Gastrocnemius medialis (tissue), 4 donors: ENCODE data around the gene RAD9A. TPM values are rescaled to one million over a fixed set of nuclear protein-coding genes. Genes with fewer than 3 reads are reported as not detected.
A peak's percentile ranks its signal among the peaks of the same experiment; 100 is the strongest.

Source experiments
- ATAC-seq, 2 donors: fragments of 150-250 bp; one replicate each; pipeline ENCODE4 v1.9.1; 2016
- DNase-seq, 2 donors: peaks; one replicate each; pipeline ENCODE4 v3.0.0-alpha.2; 2019
- H3K27ac ChIP-seq, 4 donors: fragments of 200-600 bp; sonication (generic); 1 replicate in 1 of 4; 2 replicates in 3 of 4; pipeline ENCODE4 v1.5.1; 2016 to 2018; ENCODE audit warnings: mild to moderate bottlenecking in 2 of 4, moderate library complexity in 1 of 4
- H3K27me3 ChIP-seq, 3 donors: fragments of 200-600 bp; sonication (generic) in 2 of 3; 1 replicate in 1 of 3; 2 replicates in 2 of 3; pipeline versions ENCODE4 v1.5.1 to v1.6.0; 2016 to 2019; ENCODE audit warnings: mild to moderate bottlenecking in 1 of 3, moderate library complexity in 1 of 3
- H3K36me3 ChIP-seq, 2 donors: fragments of 200-600 bp; sonication (generic) in 1 of 2; one replicate each; pipeline ENCODE4 v1.5.1; 2017 to 2018
- H3K4me1 ChIP-seq, 2 donors: fragments of 200-600 bp; sonication (generic) in 1 of 2; one replicate each; pipeline ENCODE4 v1.5.1; 2016 to 2017; ENCODE audit warnings: mild to moderate bottlenecking in 2 of 2
- H3K4me3 ChIP-seq, 4 donors: fragments of 200-600 bp; sonication (generic) in 3 of 4; 1 replicate in 1 of 4; 2 replicates in 3 of 4; pipeline ENCODE4 v1.5.1; 2016 to 2019; ENCODE audit warnings: mild to moderate bottlenecking in 2 of 4
- H3K9me3 ChIP-seq, 3 donors: fragments of 200-600 bp; sonication (generic) in 2 of 3; 1 replicate in 1 of 3; 2 replicates in 2 of 3; pipeline ENCODE4 v1.5.1; 2016 to 2019
- POLR2A ChIP-seq, 2 donors: fragments of 450-650 bp; IDR thresholded peaks; one replicate each; pipeline ENCODE4 v1.6.1; 2017; ENCODE audit warnings: antibody characterized with exemption in 2 of 2, mild to moderate bottlenecking in 2 of 2, moderate library complexity in 2 of 2
- in situ Hi-C, 4 donors: fragments of 200-750 bp; cut with MboI; loops; one replicate each; pipeline versions ENCODE4 v1.15.0 to v1.8.0; 2017; ENCODE audit warnings: low sequenced_read_pairs in 4 of 4
- intact Hi-C: fragments of 100-400 bp; cut with DNase I; formaldehyde crosslinking; loops from one replicate; pipeline ENCODE4 v1.15.1; 2023; ENCODE audit warnings: low total_unique reads
- total RNA-seq, 4 donors: library from RNA; depleted of rRNA; stranded (reverse); fragments of >200 nt; gene quantifications; one replicate each; pipeline versions ENCODE4 v1.1.0 to v1.2.3, GENCODE V29; 2016
- TF ChIP-seq, protein P1 (sequence below), 5 experiments: fragments of 450-650 bp in 3 of 5; fragments of 200-600 bp in 2 of 5; sonication (generic) in 2 of 5; IDR thresholded peaks in 4 of 5; conservative IDR thresholded peaks in 1 of 5; 1 replicate in 4 of 5; 2 replicates in 1 of 5; pipeline ENCODE4 v1.5.1; 2016 to 2019; ENCODE audit warnings: antibody characterized with exemption in 5 of 5, mild to moderate bottlenecking in 3 of 5, moderate library complexity in 3 of 5

The RAD9A gene
- total RNA-seq, 4 donors from 2014 or later, result 5.2 to 14.7 (median 7.7) TPM

DNA sequence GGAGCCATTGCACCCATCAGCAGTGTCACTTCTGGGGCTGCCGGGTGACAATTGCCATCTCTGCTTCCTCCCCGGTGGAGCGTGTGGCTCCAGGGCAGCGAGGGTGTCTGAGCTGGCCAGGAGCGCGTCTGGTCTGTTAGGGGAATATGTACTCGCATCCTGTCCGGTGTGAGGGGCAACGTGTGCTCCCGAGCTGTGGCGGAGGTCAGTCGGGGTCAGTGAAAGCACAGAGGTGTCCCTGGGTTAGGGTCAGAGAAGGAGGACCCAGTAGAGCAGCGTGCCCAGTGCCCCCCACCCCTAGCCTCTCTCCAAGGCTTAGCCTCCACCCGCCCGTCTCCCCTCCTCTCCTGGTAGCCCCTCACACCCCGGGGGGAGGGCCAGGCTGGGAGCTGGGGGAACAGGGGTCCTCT, 19.9 kb upstream of the RAD9A start:
- in situ Hi-C loops, result no loop called here
- no peak for ATAC-seq
- no peak for TF ChIP-seq POLR2A (IDR thresholded peaks at IDR 0.05)
- TF ChIP-seq, protein P1, sequence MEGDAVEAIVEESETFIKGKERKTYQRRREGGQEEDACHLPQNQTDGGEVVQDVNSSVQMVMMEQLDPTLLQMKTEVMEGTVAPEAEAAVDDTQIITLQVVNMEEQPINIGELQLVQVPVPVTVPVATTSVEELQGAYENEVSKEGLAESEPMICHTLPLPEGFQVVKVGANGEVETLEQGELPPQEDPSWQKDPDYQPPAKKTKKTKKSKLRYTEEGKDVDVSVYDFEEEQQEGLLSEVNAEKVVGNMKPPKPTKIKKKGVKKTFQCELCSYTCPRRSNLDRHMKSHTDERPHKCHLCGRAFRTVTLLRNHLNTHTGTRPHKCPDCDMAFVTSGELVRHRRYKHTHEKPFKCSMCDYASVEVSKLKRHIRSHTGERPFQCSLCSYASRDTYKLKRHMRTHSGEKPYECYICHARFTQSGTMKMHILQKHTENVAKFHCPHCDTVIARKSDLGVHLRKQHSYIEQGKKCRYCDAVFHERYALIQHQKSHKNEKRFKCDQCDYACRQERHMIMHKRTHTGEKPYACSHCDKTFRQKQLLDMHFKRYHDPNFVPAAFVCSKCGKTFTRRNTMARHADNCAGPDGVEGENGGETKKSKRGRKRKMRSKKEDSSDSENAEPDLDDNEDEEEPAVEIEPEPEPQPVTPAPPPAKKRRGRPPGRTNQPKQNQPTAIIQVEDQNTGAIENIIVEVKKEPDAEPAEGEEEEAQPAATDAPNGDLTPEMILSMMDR (IDR thresholded peaks at IDR 0.05 in 4 of 5, conservative IDR thresholded peaks at IDR 0.05 in 1 of 5), result no peak
- no peaks in the 10 kb centered on the region for H3K36me3 ChIP-seq
- peaks cover 8 to 13% of the 10 kb centered on the region in 2 donors for H3K4me1 ChIP-seq
- peak overlapping the region in 2 of 4 donors; percentile 73 to 82 for H3K27ac ChIP-seq
- H3K27me3 ChIP-seq, result peaks cover 23 to 49% (median 39%) of the 10 kb centered on the region in 3 donors
- no peaks in the 10 kb centered on the region for H3K9me3 ChIP-seq
- H3K4me3 ChIP-seq, result peak overlapping the region; percentile 37 to 75 (median 60)
- intact Hi-C loops, result no loop called here
- DNase-seq, result no peak

DNA sequence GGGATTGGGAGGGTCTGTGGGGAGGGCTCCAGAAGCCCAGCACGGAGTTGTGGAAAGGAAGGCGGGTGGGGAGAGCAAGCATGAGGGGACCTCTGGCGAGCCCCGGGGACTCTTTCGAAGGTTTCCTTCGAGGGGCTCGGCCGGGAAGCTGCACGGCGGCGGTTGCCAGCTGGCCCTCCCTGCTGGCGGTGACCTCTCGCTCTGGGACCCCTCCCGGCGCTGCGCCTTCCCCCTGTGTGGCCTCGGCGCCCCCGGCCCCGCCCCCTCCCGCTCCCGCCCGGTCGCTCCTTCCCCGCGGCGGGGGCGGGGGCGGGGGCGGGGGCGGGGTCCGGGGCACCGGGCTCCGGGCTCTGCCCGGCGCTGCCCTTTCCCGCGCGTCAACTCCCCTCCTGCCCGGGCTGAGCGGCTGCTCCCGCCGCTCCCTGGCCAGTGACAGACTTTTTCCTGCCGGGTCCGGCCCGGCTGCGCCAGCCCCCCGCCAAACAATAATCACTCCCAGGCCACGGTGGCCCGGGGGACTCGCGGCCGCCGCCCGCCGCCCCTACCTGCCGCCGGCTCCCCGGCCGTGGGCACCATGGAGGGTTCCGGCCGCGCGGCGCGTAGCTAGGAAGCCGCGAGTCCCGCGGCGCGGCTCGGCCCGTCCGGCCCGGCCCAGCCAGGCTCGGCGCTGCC, 19.3 kb upstream of the RAD9A start:
- peak overlapping the region; percentile 58 to 75 (median 69) for H3K4me3 ChIP-seq
- peaks cover 23 to 45% (median 33%) of the 10 kb centered on the region in 3 donors for H3K27me3 ChIP-seq
- peak overlapping the region; percentile 73 to 82 (median 78) for H3K27ac ChIP-seq
- H3K36me3 ChIP-seq, result no peaks in the 10 kb centered on the region
- DNase-seq (no peak), ATAC-seq (no peak)
- intact Hi-C loops, result no loop called here
- H3K9me3 ChIP-seq, result no peaks in the 10 kb centered on the region
- H3K4me1 ChIP-seq, result peaks cover 8 to 13% of the 10 kb centered on the region in 2 donors
- TF ChIP-seq, protein P1 (IDR thresholded peaks at IDR 0.05 in 4 of 5, conservative IDR thresholded peaks at IDR 0.05 in 1 of 5), result no peak
- peak; percentile 31 to 42 for TF ChIP-seq POLR2A (IDR thresholded peaks at IDR 0.05)
- in situ Hi-C loops, result no loop called here

GRCh38 chr11:67372993-67373647, 18.7 kb upstream of the RAD9A start, which contains the start of gene CLCF1:
Gene CLCF1 (minus strand): TSS chr11:67373598. CDS start chr11:67373539, 59 bp downstream.
- in situ Hi-C loops, result no loop called here
- Histone ChIP-seq H3K27me3 (peaks cover 23 to 43% (median 31%) of the 10 kb centered on the region in 3 donors), H3K27ac (peak within 1 kb of the TSS; percentile 73 to 82 (median 78)), H3K4me3 (peak within 1 kb of the TSS; percentile 58 to 75 (median 69)), H3K9me3 (no peaks in the 10 kb centered on the region), H3K4me1 (peaks cover 8 to 13% of the 10 kb centered on the region in 2 donors), H3K36me3 (no peaks in the 10 kb centered on the region)
- ATAC-seq (peak; percentile 44 to 46), DNase-seq (no peak)
- intact Hi-C loops, result no loop called here
- TF ChIP-seq, protein P1 (IDR thresholded peaks at IDR 0.05 in 4 of 5, conservative IDR thresholded peaks at IDR 0.05 in 1 of 5), result no peak
- no peak for TF ChIP-seq POLR2A (IDR thresholded peaks at IDR 0.05)

DNA sequence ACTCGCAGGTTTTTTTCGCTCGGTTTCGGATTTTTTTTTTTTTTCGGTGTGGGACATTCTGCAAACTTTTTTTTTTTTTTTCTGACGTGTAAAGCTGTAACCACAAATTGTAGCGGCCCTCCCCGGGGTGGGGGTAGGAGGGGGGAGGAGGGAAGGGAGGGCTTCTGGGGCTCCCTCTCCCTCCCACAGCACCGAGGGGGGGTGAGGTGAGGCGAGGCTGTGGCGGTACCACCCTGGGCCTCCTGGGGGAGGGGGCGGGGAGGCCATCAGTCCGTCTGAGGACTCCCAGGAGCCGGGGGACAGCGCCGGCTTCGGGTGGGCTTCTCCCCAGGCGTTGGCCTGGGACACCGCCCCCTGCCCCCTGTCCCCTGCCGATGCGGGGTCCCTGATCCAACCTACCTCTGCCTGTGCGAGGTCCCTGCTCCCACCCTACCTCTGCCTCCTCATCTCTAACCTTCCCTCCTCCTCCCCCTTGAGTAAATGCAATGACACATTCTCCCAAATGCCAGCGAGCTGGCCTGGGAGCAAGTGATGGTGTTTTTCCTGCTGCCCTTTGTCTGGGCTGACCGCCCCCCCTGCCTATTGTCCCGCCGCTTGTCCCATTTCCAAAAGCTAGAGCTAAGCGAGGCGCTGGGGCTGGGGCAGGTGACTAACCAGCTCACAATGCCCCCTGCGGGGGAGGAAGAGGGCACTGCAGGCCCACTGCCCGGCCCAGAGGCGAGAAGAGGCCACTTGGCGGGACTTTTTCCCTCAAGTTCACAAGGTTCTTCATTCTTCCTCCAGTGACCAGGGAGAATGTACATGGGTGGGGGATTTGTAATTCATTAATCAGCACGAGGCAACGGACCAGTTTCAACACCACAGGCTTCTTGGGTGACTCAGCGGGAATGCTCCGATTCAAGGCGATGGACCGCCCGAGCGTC, 17.9 kb upstream of the RAD9A start:
- in situ Hi-C loops, result no loop called here
- Histone ChIP-seq H3K27me3 (peaks cover 23 to 43% (median 31%) of the 10 kb centered on the region in 3 donors), H3K4me1 (peaks cover 8 to 13% of the 10 kb centered on the region in 2 donors), H3K9me3 (no peaks in the 10 kb centered on the region), H3K36me3 (no peaks in the 10 kb centered on the region), H3K27ac (peak overlapping the region; percentile 73 to 82 (median 78)), H3K4me3 (peak overlapping the region; percentile 58 to 75 (median 69))
- intact Hi-C loops, result loop anchor here (1.0 kb wide), 1 partner anchor 21 kb away; the partner anchor contains the start of gene POLD4
- TF ChIP-seq, protein P1 (IDR thresholded peaks at IDR 0.05 in 4 of 5, conservative IDR thresholded peaks at IDR 0.05 in 1 of 5), result peak; percentile 18 to 70 (median 53)
- TF ChIP-seq POLR2A (IDR thresholded peaks at IDR 0.05), result peak; percentile 22 to 24
- ATAC-seq (peak; percentile 58 to 69), DNase-seq (peak; percentile 41 to 68)
